Natural killer cell (primary cell): Measurements from ENCODE around the gene ANTXR2. TPM values are rescaled to one million over a fixed set of nuclear protein-coding genes. Genes with fewer than 3 reads are reported as not detected.
A peak's percentile ranks its signal among the peaks of the same experiment; 100 is the strongest.

Experiments used
- ATAC-seq, 3 donors: fragments of 150-1000 bp in 2 of 3; fragments of 200-7000 bp in 1 of 3; cut with Tn5 transposase; 1 replicate in 1 of 3; 2 replicates in 2 of 3; pipeline ENCODE4 v1.10.0; 2021; ENCODE audit warnings: mild to moderate bottlenecking in 2 of 3, moderate library complexity in 2 of 3
- DNase-seq, 2 donors: peaks; one replicate each; pipeline versions ENCODE4 v3.0.0 to v3.0.0-alpha.2; 2013 to 2021; ENCODE audit warnings: mixed read lengths in 1 of 2
- H3K27ac ChIP-seq: one replicate; pipeline ENCODE4 v1.5.1; 2013; ENCODE audit warnings: mild to moderate bottlenecking, low read length
- H3K27me3 ChIP-seq: one replicate; pipeline ENCODE4 v1.6.1; 2013; ENCODE audit warnings: low read length; ENCODE audit not compliant: control insufficient read depth, insufficient read depth
- H3K36me3 ChIP-seq: one replicate; pipeline ENCODE4 v1.6.1; 2013; ENCODE audit warnings: low read length; ENCODE audit not compliant: control insufficient read depth, insufficient read depth
- H3K4me1 ChIP-seq: one replicate; pipeline ENCODE4 v1.6.1; 2013; ENCODE audit warnings: low read length; ENCODE audit not compliant: control insufficient read depth, insufficient read depth
- H3K4me3 ChIP-seq: one replicate; pipeline ENCODE4 v1.5.1; 2013; ENCODE audit warnings: low read length
- H3K9me3 ChIP-seq: one replicate; pipeline ENCODE4 v1.6.1; 2013; ENCODE audit warnings: low read length; ENCODE audit not compliant: control insufficient read depth, insufficient read depth
- H3K27ac Mint-ChIP-seq, 2 donors: one replicate each; pipeline ENCODE4 v1.8.0; 2022; ENCODE audit warnings: mild to moderate bottlenecking in 2 of 2, mixed read lengths in 2 of 2, moderate library complexity in 1 of 2
- H3K27me3 Mint-ChIP-seq, 2 donors: one replicate each; pipeline ENCODE4 v1.8.0; 2022; ENCODE audit warnings: low read depth in 2 of 2, mixed read lengths in 2 of 2
- H3K36me3 Mint-ChIP-seq: one replicate; pipeline ENCODE4 v1.8.0; 2022; ENCODE audit warnings: mixed read lengths
- H3K4me1 Mint-ChIP-seq, 2 donors: one replicate each; pipeline ENCODE4 v1.8.0; 2022; ENCODE audit warnings: mixed read lengths in 2 of 2
- H3K4me3 Mint-ChIP-seq: one replicate; pipeline ENCODE4 v1.8.0; 2022; ENCODE audit warnings: mild to moderate bottlenecking, moderate library complexity, mixed read lengths
- H3K9me3 Mint-ChIP-seq, 2 donors: one replicate each; pipeline ENCODE4 v1.8.0; 2022; ENCODE audit warnings: mixed read lengths in 2 of 2
- CTCF ChIP-seq: fragments of 200-600 bp; IDR thresholded peaks from one replicate; pipeline ENCODE4 v1.8.0; 2022; ENCODE audit warnings: antibody characterized with exemption
- WGBS: methylation state at CpG from one replicate; pipeline ENCODE4 v1.1.7; 2013; ENCODE audit warnings: missing lambda C conversion rate; ENCODE audit not compliant: insufficient coverage; 5-methylcytosine and 5-hydroxymethylcytosine counted together
- intact Hi-C: fragments of 100-400 bp; cut with micrococcal nuclease; formaldehyde crosslinking; loops from one replicate; pipeline ENCODE4 v1.14.2; 2022
- total RNA-seq, 4 donors: library from RNA; stranded (reverse); fragments of 120-200 nt in 1 of 4; gene quantifications; one replicate each; pipeline versions ENCODE4 v1.2.3 to v1.2.4, GENCODE V29; 2013 to 2022

Gene ANTXR2
- total RNA-seq, 3 donors from 2014 or later (not counting 1 experiment from before 2014, with no cell fraction given) = 7.8 to 28.3 (median 10.0) TPM

- Histone ChIP-seq H3K36me3 (no peaks in the 10 kb centered on the region), H3K27ac (no peak overlapping the region), H3K27me3 (no peaks in the 10 kb centered on the region), H3K4me1 (no peaks in the 10 kb centered on the region), H3K9me3 (no peaks in the 10 kb centered on the region), H3K4me3 (no peak overlapping the region)
- TF ChIP-seq CTCF = no peak
- WGBS = 95% methylated on average over 2 of the region's 2 CpGs
- no peak for DNase-seq
- H3K4me3 Mint-ChIP-seq = no peak overlapping the region
- no peaks in the 10 kb centered on the region for H3K36me3 Mint-ChIP-seq
- intact Hi-C loops = no loop called here
- no peak overlapping the region for H3K27ac Mint-ChIP-seq
- no peaks in the 10 kb centered on the region for H3K27me3 Mint-ChIP-seq
- H3K4me1 Mint-ChIP-seq = no peaks in the 10 kb centered on the region
- H3K9me3 Mint-ChIP-seq = no peaks in the 10 kb centered on the region
- no peak for ATAC-seq
These were observed 30.2 kb downstream of the ANTXR2 start for GRCh38 chr4:80042821-80043220.

- Histone ChIP-seq H3K4me3 (no peak overlapping the region), H3K27ac (no peak overlapping the region), H3K36me3 (no peaks in the 10 kb centered on the region), H3K27me3 (no peaks in the 10 kb centered on the region), H3K4me1 (peaks cover 7% of the 10 kb centered on the region), H3K9me3 (no peaks in the 10 kb centered on the region)
- Mint-ChIP-seq H3K9me3 (no peaks in the 10 kb centered on the region), H3K27ac (peak overlapping the region in 1 of 2 donors; percentile 65), H3K36me3 (no peaks in the 10 kb centered on the region), H3K27me3 (no peaks in the 10 kb centered on the region), H3K4me3 (no peak overlapping the region), H3K4me1 (peaks cover 20% of the 10 kb centered on the region in 2 donors)
- no peak for TF ChIP-seq CTCF
- no peak for ATAC-seq
- 100% methylated on average over 1 of the region's 1 CpG for WGBS
- DNase-seq = no peak
- intact Hi-C loops = no loop called here
These were observed 35.2 kb downstream of the ANTXR2 start for GRCh38 chr4:80037864-80038263.

GRCh38 chr4:80036949-80037685 is 35.9 kb downstream of the ANTXR2 start:
- no peak for TF ChIP-seq CTCF
- Mint-ChIP-seq H3K27ac (peak overlapping the region; percentile 65 to 70), H3K9me3 (no peaks in the 10 kb centered on the region), H3K4me1 (peaks cover 20% of the 10 kb centered on the region in 2 donors), H3K36me3 (no peaks in the 10 kb centered on the region), H3K4me3 (peak overlapping the region; percentile 33), H3K27me3 (no peaks in the 10 kb centered on the region)
- intact Hi-C loops = no loop called here
- peaks cover 7% of the 10 kb centered on the region for H3K4me1 ChIP-seq
- ATAC-seq = no peak
- no peaks in the 10 kb centered on the region for H3K36me3 ChIP-seq
- peak in 1 of 2 donors; percentile 18 for DNase-seq
- 85% methylated on average over 2 of the region's 2 CpGs for WGBS
- H3K27me3 ChIP-seq = no peaks in the 10 kb centered on the region
- H3K27ac ChIP-seq = no peak overlapping the region
- no peak overlapping the region for H3K4me3 ChIP-seq
- no peaks in the 10 kb centered on the region for H3K9me3 ChIP-seq

GRCh38 chr4:80036306-80036705 is 36.7 kb downstream of the ANTXR2 start:
- Histone ChIP-seq H3K4me3 (no peak overlapping the region), H3K27me3 (no peaks in the 10 kb centered on the region), H3K27ac (no peak overlapping the region), H3K36me3 (no peaks in the 10 kb centered on the region), H3K9me3 (no peaks in the 10 kb centered on the region), H3K4me1 (peaks cover 7% of the 10 kb centered on the region)
- H3K4me1 Mint-ChIP-seq = peaks cover 20% of the 10 kb centered on the region in 2 donors
- H3K27me3 Mint-ChIP-seq = no peaks in the 10 kb centered on the region
- DNase-seq (no peak), ATAC-seq (no peak)
- H3K4me3 Mint-ChIP-seq = no peak overlapping the region
- TF ChIP-seq CTCF = no peak
- no peaks in the 10 kb centered on the region for H3K36me3 Mint-ChIP-seq
- intact Hi-C loops = no loop called here
- WGBS = over 99% methylated on average over 7 of the region's 7 CpGs
- H3K9me3 Mint-ChIP-seq = no peaks in the 10 kb centered on the region
- H3K27ac Mint-ChIP-seq = no peak overlapping the region
